ENCODE data around the gene SCEL.

DNA sequence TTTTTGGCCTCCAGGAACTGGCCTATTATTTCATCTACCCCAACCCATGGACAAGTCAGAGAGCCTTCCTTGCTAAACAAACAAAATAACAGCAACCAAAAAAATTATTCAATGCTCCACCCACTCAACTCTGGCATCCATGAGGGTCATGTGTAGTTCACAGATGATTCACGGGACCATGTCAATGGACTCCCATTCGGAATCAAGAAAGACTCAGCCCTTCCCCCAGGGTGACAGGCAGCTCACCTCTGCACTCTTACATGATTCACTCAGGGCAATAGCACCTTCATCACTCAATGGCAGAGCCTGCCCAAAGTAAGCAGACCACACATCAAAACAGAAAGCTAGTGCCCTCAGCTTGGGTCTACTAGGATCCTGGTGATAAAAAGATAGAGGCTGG lies 14.3 kb upstream of the SCEL start:
- TF ChIP-seq CTCF (IDR thresholded peaks at IDR 0.05; ENCODE audit: control extremely low read depth in 1 of 3, insufficient read depth in 1 of 3, low read depth in 1 of 3, low read length in 3 of 3) (no peak), CREB1 (IDR thresholded peaks at IDR 0.05) (no peak), BCL11A (IDR thresholded peaks at IDR 0.05; ENCODE audit: low read depth in 2 of 2, low read length in 2 of 2) (no peak), KDM1A (IDR thresholded peaks at IDR 0.05; ENCODE audit: borderline replicate concordance, low read length) (no peak), POLR2AphosphoS5 (IDR thresholded peaks at IDR 0.05; ENCODE audit: low read depth, low read length) (no peak), SP1 (IDR thresholded peaks at IDR 0.05; ENCODE audit: low read depth, low read length) (no peak), YY1 (IDR thresholded peaks at IDR 0.05; ENCODE audit: low read depth, low read length) (no peak), SIN3A (conservative IDR thresholded peaks at IDR 0.05 in 1 of 2, IDR thresholded peaks at IDR 0.05 in 1 of 2; ENCODE audit: low read depth in 1 of 2, low read length in 2 of 2) (no peak), HDAC2 (IDR thresholded peaks at IDR 0.05; ENCODE audit: borderline replicate concordance in 1 of 2, low read depth in 2 of 2, low read length in 2 of 2) (no peak), JUND (IDR thresholded peaks at IDR 0.05; ENCODE audit: low read length) (no peak), MAX (IDR thresholded peaks at IDR 0.05) (no peak)
